Upper lobe of left lung (tissue), 6 donors: ENCODE measurements around the gene STK10. TPM values are rescaled to one million over a fixed set of nuclear protein-coding genes. Genes with fewer than 3 reads are reported as not detected.

ENCODE experiments used
- ATAC-seq, 2 donors: fragments of 200-7000 bp; cut with Tn5 transposase; one replicate each; pipeline ENCODE4 v1.9.1; 2022; ENCODE audit warnings: mild to moderate bottlenecking in 2 of 2, moderate library complexity in 2 of 2; ENCODE audit not compliant: low FRiP score in 2 of 2
- DNase-seq, 2 donors: peaks; one replicate each; pipeline ENCODE4 v3.0.0-alpha.2; 2019 to 2020
- H3K27ac ChIP-seq, 4 donors: fragments of 200-600 bp; sonication (generic); one replicate each; pipeline ENCODE4 v1.5.1; 2016 to 2019
- H3K27me3 ChIP-seq, 4 donors: fragments of 200-600 bp; sonication (generic); one replicate each; pipeline ENCODE4 v1.5.1; 2017 to 2019
- H3K36me3 ChIP-seq, 4 donors: fragments of 200-600 bp; sonication (generic); one replicate each; pipeline ENCODE4 v1.5.1; 2016 to 2019
- H3K4me1 ChIP-seq, 4 donors: fragments of 200-600 bp; sonication (generic); one replicate each; pipeline ENCODE4 v1.5.1; 2018 to 2019
- H3K4me3 ChIP-seq, 4 donors: fragments of 200-600 bp; sonication (generic); one replicate each; pipeline ENCODE4 v1.5.1; 2017 to 2019; ENCODE audit warnings: mild to moderate bottlenecking in 2 of 4, moderate library complexity in 1 of 4
- H3K9me3 ChIP-seq, 4 donors: fragments of 200-600 bp; sonication (generic); one replicate each; pipeline ENCODE4 v1.5.1; 2018 to 2019
- EP300 ChIP-seq, 4 donors: sonication (generic); formaldehyde crosslinking; IDR thresholded peaks; one replicate each; pipeline ENCODE4 v1.5.1; 2017; ENCODE audit warnings: antibody characterized with exemption in 4 of 4, control low read depth in 2 of 4
- POLR2A ChIP-seq, 4 donors: fragments of 450-650 bp; IDR thresholded peaks; one replicate each; pipeline ENCODE4 v1.5.1; 2016 to 2017; ENCODE audit warnings: antibody characterized with exemption in 4 of 4, mild to moderate bottlenecking in 2 of 4
- POLR2AphosphoS5 ChIP-seq, 2 donors: sonication (generic); formaldehyde crosslinking; IDR thresholded peaks; one replicate each; pipeline ENCODE4 v1.5.1; 2017; ENCODE audit warnings: antibody characterized with exemption in 2 of 2
- WGBS, 2 donors: methylation state at CpG; one replicate each; pipeline ENCODE4 v1.1.5; 2017 to 2018; 5-methylcytosine and 5-hydroxymethylcytosine counted together
- total RNA-seq, 6 donors: library from RNA; depleted of rRNA in 4 of 6; stranded (reverse); fragments of >200 nt in 4 of 6; gene quantifications; one replicate each; pipeline versions ENCODE4 v1.1.0 to v1.2.1, GENCODE V29; 2016 to 2021
- TF ChIP-seq, protein P1 (sequence below), 6 experiments: fragments of 450-650 bp in 4 of 6; fragments of 200-600 bp in 2 of 6; sonication (generic) in 2 of 6; IDR thresholded peaks; one replicate each; pipeline ENCODE4 v1.5.1; 2016 to 2019; ENCODE audit warnings: antibody characterized with exemption in 6 of 6
- donor health status: DM: no; HTN: no; CAD: no; lungs with moderate emphysema.
- donor health status: DM: no; HTN: yes; CAD: no; lungs with severe emphysema.

STK10 gene
- total RNA-seq, 6 donors from 2014 or later = 50.6 to 170 (median 60.5) TPM

DNA sequence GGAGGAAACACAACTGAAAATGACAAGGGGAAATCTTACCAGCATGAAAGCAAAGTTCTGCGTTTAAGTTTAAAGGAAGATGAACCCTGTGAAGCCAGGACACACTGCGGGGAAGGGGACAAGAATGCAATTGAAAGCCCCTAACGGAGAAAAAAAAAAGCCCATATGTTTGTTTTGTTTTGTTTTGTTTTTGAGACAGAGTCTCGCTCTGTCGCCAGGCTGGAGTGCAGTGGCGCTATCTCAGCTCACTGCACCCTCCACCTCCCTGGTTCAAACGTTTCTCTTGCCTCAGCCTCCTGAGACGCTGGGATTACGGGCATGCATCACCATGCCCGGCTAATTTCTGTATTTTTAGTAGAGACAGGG lies 2.9 kb downstream of the STK10 start:
- Histone ChIP-seq H3K27ac (peak overlapping the region; percentile 92 to 97 (median 94)), H3K36me3 (no peaks in the 10 kb centered on the region), H3K9me3 (no peaks in the 10 kb centered on the region), H3K4me3 (peak overlapping the region in 2 of 4 donors; percentile 96 to 98), H3K4me1 (peaks cover 32 to 45% (median 35%) of the 10 kb centered on the region in 4 donors), H3K27me3 (no peaks in the 10 kb centered on the region)
- TF ChIP-seq POLR2AphosphoS5 (IDR thresholded peaks at IDR 0.05) (no peak), POLR2A (IDR thresholded peaks at IDR 0.05) (no peak), EP300 (IDR thresholded peaks at IDR 0.05) (no peak)
- TF ChIP-seq, protein P1, sequence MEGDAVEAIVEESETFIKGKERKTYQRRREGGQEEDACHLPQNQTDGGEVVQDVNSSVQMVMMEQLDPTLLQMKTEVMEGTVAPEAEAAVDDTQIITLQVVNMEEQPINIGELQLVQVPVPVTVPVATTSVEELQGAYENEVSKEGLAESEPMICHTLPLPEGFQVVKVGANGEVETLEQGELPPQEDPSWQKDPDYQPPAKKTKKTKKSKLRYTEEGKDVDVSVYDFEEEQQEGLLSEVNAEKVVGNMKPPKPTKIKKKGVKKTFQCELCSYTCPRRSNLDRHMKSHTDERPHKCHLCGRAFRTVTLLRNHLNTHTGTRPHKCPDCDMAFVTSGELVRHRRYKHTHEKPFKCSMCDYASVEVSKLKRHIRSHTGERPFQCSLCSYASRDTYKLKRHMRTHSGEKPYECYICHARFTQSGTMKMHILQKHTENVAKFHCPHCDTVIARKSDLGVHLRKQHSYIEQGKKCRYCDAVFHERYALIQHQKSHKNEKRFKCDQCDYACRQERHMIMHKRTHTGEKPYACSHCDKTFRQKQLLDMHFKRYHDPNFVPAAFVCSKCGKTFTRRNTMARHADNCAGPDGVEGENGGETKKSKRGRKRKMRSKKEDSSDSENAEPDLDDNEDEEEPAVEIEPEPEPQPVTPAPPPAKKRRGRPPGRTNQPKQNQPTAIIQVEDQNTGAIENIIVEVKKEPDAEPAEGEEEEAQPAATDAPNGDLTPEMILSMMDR (IDR thresholded peaks at IDR 0.05) = no peak
- WGBS, 2 donors = 51 to 69% methylated on average over 10 of the region's 10 CpGs
- ATAC-seq (no peak), DNase-seq (no peak)

DNA sequence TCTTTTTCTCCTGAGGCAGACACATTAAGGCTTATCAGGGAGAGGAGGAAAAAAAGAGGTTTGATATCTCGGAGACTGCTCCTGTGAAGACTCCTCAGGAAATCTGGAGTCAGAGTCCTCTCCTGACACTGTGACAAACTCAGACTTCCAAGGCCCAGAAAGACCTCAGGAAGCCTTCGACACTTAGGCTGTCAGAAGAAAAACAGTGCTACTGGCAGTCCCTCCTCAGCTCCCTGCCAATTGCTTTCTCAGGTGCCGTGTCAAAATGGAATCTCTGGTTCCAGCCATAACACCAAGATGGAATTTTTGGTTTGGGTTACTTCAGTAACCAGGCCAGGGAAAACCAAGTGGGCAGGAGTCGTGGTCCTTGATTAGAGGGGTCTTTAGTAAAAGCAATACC lies 4.1 kb downstream of the STK10 start:
- H3K36me3 ChIP-seq = no peaks in the 10 kb centered on the region
- ATAC-seq = no peak
- H3K27me3 ChIP-seq = no peaks in the 10 kb centered on the region
- peak overlapping the region in 3 of 4 donors; percentile 41 to 97 (median 49) for H3K27ac ChIP-seq
- H3K4me1 ChIP-seq = peaks cover 40 to 56% (median 47%) of the 10 kb centered on the region in 4 donors
- no peak for DNase-seq
- no peak overlapping the region for H3K4me3 ChIP-seq
- TF ChIP-seq, protein P1 (IDR thresholded peaks at IDR 0.05) = no peak
- TF ChIP-seq POLR2A (IDR thresholded peaks at IDR 0.05) (no peak), POLR2AphosphoS5 (IDR thresholded peaks at IDR 0.05) (no peak), EP300 (IDR thresholded peaks at IDR 0.05) (no peak)
- no peaks in the 10 kb centered on the region for H3K9me3 ChIP-seq
- 69 to 79% methylated on average over 4 of the region's 4 CpGs for WGBS, 2 donors

DNA sequence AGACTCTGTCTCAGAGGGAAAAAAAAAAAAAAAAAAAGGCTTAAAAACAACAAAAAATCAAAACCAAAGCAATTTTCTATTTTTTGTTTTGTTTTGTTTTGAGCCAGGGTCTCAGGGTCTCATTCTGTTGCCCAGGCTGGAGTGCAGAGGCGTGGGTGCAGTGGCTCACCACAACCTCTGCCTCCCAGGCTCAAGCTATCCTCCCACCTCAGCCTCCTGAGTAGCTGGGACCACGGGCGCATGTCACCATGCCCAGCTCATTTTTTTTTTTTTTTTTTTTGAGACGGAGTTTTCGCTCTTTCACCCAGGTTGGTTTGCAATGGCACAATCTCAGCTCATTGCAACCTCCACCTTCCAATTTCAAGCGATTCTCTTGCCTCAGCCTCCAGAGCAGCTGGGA lies 5.7 kb downstream of the STK10 start:
- WGBS, 2 donors = 92 to 95% methylated on average over 6 of the region's 6 CpGs
- no peaks in the 10 kb centered on the region for H3K9me3 ChIP-seq
- DNase-seq (no peak), ATAC-seq (no peak)
- peaks cover 48 to 68% (median 56%) of the 10 kb centered on the region in 4 donors for H3K4me1 ChIP-seq
- TF ChIP-seq EP300 (IDR thresholded peaks at IDR 0.05) (no peak), POLR2AphosphoS5 (IDR thresholded peaks at IDR 0.05) (no peak), POLR2A (IDR thresholded peaks at IDR 0.05) (no peak)
- TF ChIP-seq, protein P1 (IDR thresholded peaks at IDR 0.05) = no peak
- H3K27ac ChIP-seq = no peak overlapping the region
- no peaks in the 10 kb centered on the region for H3K36me3 ChIP-seq
- no peaks in the 10 kb centered on the region for H3K27me3 ChIP-seq
- H3K4me3 ChIP-seq = no peak overlapping the region

DNA sequence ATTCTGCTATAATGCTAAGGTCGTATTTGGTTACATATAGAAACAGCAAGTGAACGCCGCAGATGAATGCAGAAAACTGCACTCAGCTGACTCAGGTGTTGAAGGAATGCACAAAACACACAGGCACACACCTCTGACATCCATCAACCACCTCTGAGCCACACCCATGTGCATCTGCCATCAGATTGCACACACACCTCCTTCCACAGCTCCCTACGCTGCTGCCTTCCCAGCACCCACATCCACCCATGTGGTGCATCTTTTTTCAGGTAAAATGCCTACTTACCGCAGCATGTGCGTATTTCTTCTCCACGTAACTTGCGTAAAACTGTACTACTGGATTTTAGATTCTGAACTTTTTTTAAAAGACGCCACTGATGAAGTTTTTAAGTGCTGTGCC lies 7.1 kb downstream of the STK10 start:
- no peaks in the 10 kb centered on the region for H3K9me3 ChIP-seq
- H3K4me1 ChIP-seq = peaks cover 46 to 68% (median 54%) of the 10 kb centered on the region in 4 donors
- H3K4me3 ChIP-seq = no peak overlapping the region
- DNase-seq (no peak), ATAC-seq (no peak)
- TF ChIP-seq, protein P1 (IDR thresholded peaks at IDR 0.05) = no peak
- TF ChIP-seq EP300 (IDR thresholded peaks at IDR 0.05) (no peak), POLR2AphosphoS5 (IDR thresholded peaks at IDR 0.05) (no peak), POLR2A (IDR thresholded peaks at IDR 0.05) (no peak)
- peak overlapping the region in 1 of 4 donors; percentile 84 for H3K27ac ChIP-seq
- H3K27me3 ChIP-seq = no peaks in the 10 kb centered on the region
- no peaks in the 10 kb centered on the region for H3K36me3 ChIP-seq
- WGBS, 2 donors = 93 to 94% methylated on average over 9 of the region's 9 CpGs
